Body of pancreas (tissue), 4 donors: ENCODE results near the gene RABEPK.

ENCODE experiments used
- CTCF ChIP-seq, 7 experiments: fragments of 450-650 bp in 4 of 7; fragments of 200-600 bp in 3 of 7; sonication (generic) in 3 of 7; IDR thresholded peaks; one replicate each; pipeline ENCODE4 v1.5.1; 2016 to 2019; ENCODE audit warnings: antibody characterized with exemption in 7 of 7
- POLR2A ChIP-seq, 3 donors: fragments of 450-650 bp; IDR thresholded peaks; one replicate each; pipeline ENCODE4 v1.6.1; 2016; ENCODE audit warnings: antibody characterized with exemption in 3 of 3, mild to moderate bottlenecking in 2 of 3

GRCh38 chr9:125177888-125178287 lies 22.5 kb upstream of the RABEPK start:
- TF ChIP-seq CTCF (IDR thresholded peaks at IDR 0.05): no peak
- no peak for TF ChIP-seq POLR2A (IDR thresholded peaks at IDR 0.05)
